Activated CD4-positive, alpha-beta T cell treated with anti-CD3 and anti-CD28 coated beads, Interleukin-2, amount 50 U/mL, for 24 hours (primary cell): ENCODE results near the gene IHH.

Experiments
- DNase-seq, 2 donors: peaks; one replicate each; pipeline ENCODE4 v3.0.0-alpha.2; 2020; ENCODE audit warnings: low read depth in 1 of 2, low spot score in 1 of 2

IHH gene

DNA sequence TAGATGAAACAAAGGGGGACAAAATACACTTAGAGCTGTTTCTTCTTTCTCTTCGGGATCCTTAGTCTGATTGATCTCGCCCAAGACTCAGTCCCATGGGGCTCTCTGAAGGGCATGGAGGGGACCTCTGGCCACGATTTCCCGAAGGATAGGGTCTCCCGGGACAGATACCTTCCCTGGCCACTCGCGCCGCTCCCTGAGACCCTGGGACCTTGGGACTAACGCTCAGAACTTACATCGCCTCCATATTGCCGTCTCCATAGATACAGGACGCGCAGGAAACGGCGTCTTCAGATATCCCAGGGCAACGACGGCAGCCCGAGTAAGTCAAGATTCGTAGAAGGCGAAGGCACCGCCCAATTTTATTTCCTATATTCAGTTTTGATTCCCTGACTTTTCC, 19.5 kb downstream of the IHH start, which contains the start of gene CFAP65:
Gene CFAP65 (minus strand): TSS at position 265 of the 400 bp plus-strand sequence. CDS start 2,468 bp downstream, outside the sequence.
- DNase-seq: peak in 1 of 2 donors; percentile 33

DNA sequence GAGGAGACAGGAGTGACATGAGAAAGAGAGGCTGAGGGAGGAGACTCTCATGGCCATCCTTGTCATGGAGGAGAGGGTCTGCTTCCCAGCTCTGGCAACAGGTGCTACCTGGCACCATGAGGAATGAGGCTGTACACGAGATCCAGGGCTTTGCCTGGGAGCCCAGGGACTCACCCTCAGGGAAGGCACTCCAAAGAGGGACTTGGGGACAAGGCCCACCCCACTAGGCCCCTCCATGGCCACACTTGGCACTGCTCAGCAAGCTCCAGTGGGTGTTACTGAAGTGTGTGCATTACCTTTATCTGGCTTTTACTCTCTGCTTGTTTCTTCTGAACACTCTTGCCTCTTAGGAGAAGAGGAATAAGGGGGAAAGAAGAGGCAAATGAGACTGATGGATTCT, 22.1 kb downstream of the IHH start:
- DNase-seq: no peak

DNA sequence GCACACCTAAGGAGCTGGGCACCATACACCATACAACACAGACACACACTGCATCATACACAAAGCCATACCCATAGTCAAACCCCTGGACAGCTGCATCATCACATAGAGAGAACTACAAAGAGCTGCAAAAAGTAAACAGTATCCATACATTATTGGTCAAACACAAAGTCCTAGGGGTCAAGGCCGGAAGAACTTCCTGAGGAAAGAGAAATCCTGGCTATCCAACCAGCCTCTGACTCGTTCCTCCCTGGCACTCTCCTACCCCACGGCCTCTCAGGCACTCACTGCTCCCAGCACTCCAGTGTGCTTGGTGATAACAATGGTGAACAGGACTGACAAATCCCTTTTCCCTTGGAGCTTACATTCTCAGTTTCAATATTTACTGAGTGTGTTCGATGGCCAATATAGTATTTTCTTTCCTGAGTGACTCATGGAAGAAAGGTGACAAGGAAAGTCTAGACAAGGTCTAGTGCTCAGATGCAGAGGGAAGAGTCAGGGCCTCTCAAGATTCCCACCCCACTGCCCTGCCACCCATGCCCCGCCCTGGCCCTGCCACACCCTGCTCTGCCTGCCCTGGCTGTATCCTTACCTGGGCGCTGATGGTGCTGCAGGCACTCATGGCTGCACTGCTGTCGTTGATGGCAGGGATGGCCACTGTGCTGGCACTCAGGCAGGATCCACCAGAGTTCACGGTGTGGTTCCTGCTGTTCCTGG, 22.8 kb downstream of the IHH start:
- DNase-seq: no peak

DNA sequence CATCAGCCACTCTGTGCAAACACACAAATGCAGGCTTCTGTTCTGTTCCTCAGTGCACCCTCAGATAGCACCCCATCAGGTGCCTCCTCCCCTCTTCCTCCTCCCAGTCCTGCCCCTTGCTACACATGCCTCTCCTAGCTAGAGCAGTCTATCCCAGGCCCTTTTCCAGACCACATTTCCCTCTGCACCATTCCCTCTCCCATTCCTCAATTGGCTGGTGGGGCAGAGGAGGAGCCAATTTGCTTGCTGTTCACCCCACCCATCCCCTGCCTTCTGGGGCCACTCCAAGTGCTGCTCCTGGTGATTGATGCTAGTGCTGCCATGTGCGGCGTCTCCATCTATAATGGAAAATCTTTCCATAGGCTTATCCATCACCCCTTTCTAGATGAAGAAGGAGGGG, 24.8 kb downstream of the IHH start:
- DNase-seq: no peak

DNA sequence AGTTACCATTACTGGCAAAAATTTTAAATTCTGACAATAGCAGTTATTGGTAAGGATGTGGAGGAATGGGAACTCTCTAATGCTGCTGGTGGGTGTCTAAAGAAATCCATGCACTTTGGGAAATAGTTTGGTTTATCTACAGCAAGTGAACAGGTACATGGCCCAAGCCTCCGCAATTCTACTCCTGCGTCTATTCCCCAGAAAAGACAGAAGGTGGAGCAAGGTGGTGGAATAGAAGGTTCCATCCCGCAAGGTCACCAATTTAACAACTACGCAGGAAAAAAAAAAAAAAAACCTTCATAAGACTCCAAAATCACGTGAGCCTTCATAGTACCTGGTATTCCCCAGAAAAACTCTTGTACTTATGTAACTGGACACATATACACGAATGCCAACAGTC, 25.9 kb downstream of the IHH start:
- DNase-seq: no peak

DNA sequence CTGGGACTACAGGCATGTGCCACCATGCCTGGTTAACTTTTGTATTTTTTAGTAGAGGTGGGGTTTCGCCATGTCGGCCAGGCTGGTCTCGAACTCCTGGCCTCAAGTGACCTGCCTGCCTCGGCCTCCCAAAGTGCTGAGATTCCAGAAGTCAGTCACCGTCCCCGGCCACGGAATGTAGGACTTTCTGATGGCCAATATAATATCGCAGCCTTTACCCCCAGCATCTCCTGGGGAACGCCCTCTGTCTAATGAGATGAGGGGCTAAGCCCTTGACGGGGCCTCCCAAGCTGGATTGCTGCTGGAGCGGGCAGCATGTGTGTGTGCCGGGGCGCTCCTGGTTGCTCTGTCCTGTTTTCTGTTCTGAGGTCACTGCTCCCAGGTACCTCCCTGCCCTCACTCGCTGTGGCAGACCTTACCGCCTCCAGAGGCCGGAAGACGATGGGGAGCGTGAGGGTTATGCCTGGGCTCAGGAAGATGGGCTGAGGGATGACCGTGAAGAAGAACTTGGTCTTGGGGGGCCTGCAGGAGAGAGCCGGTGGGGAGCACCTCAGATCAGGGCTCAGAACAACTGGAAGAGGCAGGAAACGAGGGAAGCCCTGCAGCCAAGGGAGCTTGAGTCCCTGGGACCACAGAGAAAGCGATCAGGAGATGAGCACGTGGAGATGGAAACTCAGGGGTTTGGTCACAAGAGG, 28.5 kb downstream of the IHH start:
- DNase-seq: no peak

DNA sequence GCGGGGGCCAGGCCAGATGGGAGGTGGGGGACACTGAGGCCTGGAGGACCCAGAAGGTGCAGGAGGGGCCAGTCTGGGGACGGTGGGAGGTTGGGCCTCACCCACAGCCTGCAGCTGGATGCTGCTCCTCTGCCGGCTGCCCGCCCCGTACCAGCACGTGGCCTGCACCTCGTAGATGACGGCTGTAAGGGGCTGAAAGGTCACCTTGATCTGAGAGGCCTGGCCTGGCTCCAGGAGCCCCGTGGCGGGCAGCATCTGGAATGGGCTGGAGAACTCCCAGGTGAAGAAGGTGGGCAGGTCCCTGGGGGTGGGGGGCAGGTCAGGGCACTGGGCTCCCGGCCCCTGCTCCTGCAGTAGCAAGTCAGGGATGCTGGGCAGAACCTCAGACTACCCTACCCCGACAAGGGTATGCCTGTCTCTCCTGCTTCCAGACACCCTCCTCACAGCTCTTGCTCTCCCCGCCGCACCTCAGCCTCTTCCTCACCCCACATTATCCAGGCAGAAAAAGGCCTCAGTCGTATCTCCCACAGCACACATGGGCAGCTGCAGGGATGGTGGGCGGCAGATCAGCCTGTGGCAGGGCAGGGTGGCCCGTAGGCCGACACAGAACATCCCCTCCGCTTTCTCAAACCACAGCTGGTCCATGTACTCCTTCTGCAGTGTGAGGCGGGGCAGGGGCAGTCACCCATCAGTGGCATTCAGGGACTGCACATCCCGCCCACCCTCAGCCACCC, 29.5 kb downstream of the IHH start:
- no peak for DNase-seq

DNA sequence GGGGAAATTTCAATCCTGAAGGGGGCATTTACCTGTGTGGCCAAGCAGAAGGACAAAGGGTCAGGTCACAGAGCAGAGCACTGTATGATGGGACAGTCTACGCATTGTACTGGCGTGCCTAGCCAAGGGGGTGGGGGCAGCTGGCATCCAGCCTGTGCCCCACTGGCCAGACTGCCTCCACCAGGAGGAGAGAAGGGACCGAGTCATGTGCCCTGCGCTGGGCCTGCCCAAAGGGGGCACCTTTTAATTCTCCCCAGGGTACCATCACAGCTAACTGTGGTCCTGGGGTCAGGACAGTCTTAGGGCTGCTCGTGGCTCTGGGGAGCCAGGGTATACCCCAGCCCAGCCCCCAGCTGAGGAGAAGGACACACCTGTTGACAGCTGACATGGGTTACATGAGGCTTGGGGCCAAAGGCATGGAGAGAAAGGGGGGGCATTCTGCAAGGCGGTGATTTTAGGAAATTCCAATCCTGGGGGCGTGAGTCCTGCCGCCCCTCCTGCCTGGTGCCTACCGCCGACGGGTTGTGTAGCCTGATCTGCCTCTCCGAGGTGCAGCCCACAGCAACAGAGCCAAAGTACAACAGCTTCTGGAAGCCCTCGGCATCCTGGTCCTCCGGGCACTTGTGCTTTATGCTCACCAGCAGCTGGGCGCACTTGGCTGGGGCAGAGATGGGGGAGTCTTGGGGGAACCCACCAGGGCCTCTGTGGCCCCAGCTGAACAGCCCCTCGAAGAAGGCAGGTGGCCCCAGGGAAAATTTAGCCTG, 30.4 kb downstream of the IHH start:
- DNase-seq: no peak

DNA sequence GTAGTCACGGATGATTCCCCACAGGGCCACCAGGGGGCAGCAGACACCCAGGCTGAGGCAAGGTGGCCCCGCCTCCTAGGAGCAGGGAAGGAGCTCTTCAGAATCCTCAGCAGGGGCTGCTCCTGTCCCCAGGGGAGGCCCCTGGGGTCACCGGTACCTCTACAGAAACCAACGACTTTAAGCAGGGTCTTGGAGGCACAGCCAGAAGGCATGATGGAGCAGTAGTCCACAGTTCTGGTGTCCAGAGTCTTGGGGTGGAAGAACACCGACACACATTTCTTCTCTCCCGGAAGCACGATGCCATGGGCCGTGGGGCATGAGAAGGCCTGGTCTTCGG, 30.9 kb downstream of the IHH start:
- peak; percentile 52 to 70 for DNase-seq

DNA sequence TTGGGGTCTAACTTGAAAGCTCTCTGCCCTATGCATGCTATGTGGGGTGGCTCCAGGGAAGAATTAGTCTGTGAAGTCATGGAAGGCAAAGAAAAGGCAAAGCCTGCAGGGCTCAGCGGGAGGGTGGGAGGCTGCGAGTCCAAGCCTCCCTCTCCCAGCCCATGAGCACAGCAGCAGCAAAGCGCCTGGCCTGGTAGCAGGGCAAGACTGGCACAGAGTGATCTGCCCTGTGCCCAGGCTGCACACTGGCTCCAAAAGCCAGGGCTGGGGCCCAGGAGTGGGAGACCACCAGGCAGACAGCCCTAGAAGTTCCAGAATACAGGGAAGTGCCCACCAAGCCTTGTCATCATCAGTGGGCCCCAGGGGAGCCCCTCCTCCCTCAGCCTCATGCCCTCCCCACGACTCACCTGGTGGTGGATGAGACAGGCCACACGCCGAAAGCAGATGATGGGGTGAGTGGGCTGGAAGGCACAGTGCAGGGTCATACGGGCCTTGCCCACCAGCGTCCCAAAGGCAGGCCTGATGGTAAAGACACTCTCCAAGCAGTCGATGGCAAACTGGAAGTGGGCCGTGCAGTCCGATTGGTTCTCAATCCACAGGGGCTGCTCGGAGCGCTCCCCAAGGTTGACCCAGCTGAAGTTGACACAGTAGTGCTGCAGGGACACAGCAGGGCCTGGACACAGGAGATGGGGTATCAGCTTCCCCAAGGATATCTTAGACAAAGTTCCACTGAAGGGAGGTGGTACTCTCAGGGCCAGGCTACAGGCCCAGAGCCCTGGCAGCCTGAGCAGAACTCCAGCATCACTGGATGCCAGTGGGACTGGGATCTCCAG, 31.5 kb downstream of the IHH start:
- DNase-seq: no peak

DNA sequence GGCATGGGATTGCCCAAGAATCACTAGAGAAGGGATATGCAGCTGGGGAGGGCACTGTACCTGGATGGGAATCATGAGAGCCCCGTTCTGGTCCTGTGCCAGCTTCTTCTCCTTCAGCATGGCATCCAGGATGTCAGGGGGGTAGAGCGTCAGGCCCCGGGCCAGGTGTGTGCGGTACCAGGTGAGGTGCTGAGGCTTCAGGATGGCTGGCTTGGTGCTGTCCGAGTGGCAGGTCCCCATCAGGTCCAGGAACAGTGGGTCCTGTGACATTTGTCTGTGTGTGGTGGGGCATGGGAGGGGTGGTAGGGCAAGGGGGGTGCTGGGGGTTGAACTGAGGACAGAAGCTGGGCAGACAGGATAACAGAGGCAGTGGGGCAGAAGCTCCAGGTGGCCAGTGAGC, 32.6 kb downstream of the IHH start:
- no peak for DNase-seq

DNA sequence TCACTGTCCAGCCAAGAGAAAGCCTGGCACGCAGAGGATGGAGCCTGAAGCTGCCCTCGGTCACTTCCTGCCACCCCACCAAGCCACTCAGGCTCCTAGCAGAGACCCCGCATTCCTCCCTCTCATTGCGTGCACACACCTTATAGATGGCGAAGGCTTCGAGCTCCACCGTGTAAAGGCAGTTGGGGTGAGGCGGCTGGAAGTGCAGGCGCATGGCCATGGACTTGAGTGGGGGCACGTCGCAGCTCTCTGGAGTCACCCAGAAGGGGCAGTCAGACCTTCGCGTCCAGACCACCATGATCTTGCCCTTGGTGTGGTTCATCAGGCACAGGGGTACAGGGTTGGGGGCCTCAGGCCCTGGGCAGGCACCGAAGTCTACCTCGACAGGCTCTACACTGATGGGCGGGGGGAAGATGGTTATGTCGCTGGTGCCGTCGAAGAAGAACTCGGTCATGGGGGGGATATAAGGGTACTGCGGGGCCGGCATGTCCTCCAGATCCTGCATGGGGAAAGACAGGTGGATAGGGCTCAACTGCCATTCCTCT, 33.1 kb downstream of the IHH start:
- no peak for DNase-seq

DNA sequence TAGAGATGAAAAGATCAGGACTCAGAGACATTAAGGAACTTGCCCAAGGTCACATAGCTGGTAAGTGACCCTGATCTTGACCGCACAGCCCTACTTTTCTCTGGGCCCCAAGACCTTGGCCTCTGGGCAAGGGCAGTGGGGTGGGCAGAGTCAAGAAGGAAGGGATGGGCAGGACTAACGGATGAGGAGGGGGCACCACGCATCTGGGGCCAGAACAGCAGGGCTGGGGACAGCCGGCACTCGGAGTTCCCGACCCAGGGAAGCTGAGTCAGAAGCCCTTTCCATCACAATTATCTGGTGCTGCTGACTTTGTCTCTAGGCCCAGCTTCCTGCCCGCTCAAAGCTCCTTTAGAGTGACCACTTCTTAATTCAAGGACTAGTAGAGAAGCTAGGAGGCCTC, 33.8 kb downstream of the IHH start:
- no peak for DNase-seq

DNA sequence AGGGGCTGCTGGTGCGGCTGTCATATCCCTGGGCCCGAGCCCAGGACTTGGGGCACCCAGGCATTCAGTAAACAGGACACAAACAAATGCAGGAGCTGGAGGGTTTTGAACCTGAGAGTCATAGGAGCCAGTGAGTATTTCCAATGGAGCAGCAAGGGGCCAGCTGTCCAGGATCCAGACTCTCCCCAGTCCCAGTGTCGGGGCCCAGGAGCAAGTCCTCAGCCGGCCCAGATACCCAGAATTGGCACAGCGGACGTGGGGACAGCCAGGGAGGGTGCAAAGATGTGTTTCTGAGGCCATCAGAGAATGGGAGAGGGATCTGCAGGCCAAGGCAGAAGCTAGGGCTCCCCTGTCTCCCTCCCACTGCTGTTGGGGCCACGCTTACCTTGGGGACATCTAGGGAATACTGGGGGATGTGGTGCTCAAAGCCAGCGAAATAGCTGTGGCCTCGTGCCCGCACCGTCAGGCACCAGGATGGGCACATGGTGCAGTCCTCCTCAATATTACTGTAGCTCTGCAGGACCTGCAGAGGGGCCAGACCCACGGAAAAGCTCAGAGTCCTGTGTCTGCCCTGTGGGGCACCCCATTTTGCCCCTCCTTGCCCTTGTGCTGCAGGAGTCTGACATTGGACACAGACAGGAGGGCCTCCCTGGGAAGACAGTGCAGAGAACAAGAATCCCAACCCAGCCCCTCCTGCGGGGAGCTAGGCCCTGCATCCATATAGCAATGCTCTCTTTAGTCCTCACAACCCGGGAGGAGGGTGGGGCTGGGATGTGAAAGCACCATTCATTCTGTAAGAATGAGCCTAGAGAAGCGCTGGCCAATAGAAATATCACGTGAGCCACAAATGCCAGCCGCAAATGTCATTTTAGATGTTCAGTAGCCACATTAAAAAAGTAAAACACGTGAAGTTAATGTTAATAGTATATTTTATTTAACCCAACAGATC, 34.8 kb downstream of the IHH start:
- DNase-seq: no peak

DNA sequence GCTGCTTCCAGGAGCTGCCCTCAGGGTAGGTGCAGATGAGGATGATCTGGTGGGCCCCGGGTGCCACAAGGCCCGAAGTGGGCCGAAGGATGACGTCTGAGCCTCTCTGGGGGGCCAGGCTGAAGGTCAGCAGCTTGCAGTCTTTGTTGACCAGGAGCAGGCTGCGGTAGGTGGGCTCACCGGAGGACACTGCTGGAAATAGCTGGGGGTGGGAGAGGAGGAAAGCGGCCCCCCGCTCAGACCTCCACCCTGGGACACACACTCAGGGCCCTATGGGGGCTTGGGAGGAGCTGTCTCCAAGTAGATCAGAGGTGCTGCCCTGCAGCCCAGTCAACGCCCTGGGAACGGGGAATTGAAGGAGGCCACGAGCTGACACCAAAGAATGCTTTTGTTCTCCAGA, 36.7 kb downstream of the IHH start:
- DNase-seq: no peak

DNA sequence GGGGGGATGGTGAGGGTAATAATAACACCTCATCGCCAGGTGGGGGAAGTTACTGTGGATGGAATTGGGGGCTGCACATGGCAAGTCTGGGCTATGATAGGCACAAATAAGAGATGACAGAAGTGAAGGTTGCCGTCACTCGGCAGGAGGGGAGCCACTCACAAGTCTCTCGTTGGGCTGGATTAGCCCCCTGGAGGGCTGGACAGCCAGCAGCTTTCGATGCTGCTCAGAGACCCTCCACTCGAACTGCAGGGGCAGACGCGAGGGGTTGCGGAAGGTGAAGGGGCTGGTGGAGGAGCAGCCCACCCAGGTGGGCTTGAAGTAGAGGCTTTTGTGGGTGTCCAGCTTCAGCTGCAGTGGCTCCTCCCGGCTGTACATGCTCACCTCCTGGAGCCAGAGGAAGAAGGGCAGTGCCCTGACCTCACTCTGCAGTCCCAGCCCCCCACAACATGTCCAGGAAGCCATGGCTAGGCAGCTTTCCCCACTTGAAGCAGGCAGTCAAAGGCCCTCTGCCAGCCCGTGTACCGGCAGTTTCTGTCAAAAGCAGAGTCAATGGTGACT, 37.6 kb downstream of the IHH start:
- no peak for DNase-seq

DNA sequence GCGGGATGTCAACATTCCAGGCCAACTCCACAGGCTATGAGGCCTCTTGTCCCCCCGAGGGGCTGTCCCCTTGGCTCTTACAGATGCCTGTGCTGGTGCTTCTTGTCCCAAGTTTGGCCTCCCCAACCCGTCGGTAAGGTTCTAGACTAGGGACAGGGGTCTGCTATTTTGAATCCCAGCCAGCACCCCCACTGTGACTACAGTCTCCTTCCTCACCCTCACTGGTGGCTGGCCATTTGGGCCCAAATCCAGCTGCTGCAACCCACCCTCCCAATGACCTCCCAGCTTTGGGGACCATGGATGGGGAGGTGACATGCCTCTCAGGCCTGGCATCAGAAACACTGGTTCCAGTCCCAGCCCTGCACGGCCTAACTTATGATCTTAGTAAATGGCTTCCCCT, 38.1 kb downstream of the IHH start:
- DNase-seq: no peak

DNA sequence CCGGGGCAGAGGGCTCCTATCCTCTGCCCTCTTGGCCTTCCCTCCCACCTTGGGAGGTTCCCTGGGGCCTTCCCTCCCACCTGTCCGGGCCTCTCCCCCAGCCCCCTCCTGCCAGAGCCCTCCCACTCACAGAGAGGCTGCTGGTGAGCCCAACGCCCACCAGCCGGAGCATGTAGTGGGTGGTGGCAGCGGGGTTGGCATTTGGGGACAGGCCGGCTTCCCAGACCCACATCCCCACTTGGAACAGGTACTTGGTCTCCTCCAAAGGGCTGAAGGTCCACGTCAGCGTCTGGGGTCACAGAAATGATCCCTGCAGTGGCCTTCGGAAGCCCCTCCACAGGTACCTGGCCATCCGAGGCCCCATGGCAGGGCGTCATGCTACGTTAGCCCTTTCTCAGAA, 38.7 kb downstream of the IHH start:
- no peak for DNase-seq

DNA sequence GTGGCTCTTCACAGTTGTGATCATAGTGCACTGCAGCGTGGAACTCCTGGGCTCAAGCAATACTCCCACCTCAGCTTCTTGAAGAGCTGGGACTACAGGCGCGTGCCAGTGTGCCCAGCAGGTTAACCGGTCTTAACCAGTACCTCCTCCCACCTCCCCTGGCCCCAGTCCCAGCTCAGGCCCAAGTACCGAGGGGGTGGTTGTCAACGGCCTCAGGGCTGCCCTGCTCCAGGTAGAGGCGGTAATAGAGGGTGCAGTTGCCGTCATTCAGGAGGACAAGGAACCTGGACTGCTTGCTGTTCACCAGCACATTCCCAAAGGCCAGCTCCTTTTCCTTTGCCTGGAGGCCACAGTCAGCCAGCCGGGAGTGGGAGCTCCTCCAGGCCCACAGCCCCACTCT, 39.1 kb downstream of the IHH start:
- no peak for DNase-seq
